Vagina (tissue), 2 donors: ENCODE results near the gene CLEC2B. TPM values are rescaled to one million over a fixed set of nuclear protein-coding genes. Genes with fewer than 3 reads are reported as not detected.

Experiments
- DNase-seq, 2 donors: peaks; one replicate each; pipeline ENCODE4 v3.0.0-alpha.2; 2017; ENCODE audit errors: extremely low spot score in 2 of 2
- H3K27ac ChIP-seq: fragments of 200-600 bp; sonication (generic); one replicate; pipeline ENCODE4 v1.5.1; 2019
- H3K27me3 ChIP-seq: fragments of 200-600 bp; sonication (generic); one replicate; pipeline ENCODE4 v1.5.1; 2019
- H3K36me3 ChIP-seq, 2 donors: fragments of 200-600 bp; sonication (generic); one replicate each; pipeline ENCODE4 v1.5.1; 2017 to 2019
- H3K4me1 ChIP-seq: fragments of 200-600 bp; sonication (generic); one replicate; pipeline ENCODE4 v1.5.1; 2019
- H3K4me3 ChIP-seq, 2 donors: fragments of 200-600 bp; sonication (generic); 1 replicate in 1 of 2; 2 replicates in 1 of 2; pipeline ENCODE4 v1.5.1; 2016 to 2019
- H3K9me3 ChIP-seq: fragments of 200-600 bp; sonication (generic); one replicate; pipeline ENCODE4 v1.5.1; 2019
- CTCF ChIP-seq, 3 experiments: fragments of 450-650 bp in 2 of 3; fragments of 200-600 bp in 1 of 3; sonication (generic) in 1 of 3; IDR thresholded peaks; one replicate each; pipeline ENCODE4 v1.5.1; 2017 to 2019; ENCODE audit warnings: antibody characterized with exemption in 3 of 3, mild to moderate bottlenecking in 2 of 3, moderate library complexity in 2 of 3
- POLR2A ChIP-seq, 2 donors: fragments of 450-650 bp; IDR thresholded peaks; one replicate each; pipeline ENCODE4 v1.6.1; 2017; ENCODE audit warnings: antibody characterized with exemption in 2 of 2, mild to moderate bottlenecking in 2 of 2, moderate library complexity in 2 of 2
- POLR2AphosphoS5 ChIP-seq, 2 donors: sonication (generic); formaldehyde crosslinking; IDR thresholded peaks; one replicate each; pipeline ENCODE4 v1.9.0; 2017; ENCODE audit warnings: antibody characterized with exemption in 2 of 2, mild to moderate bottlenecking in 2 of 2, low read depth in 1 of 2; ENCODE audit not compliant: insufficient read depth in 1 of 2
- intact Hi-C: fragments of 100-400 bp; cut with DNase I; formaldehyde crosslinking; loops from one replicate; pipeline ENCODE4 v1.15.1; 2023
- total RNA-seq: library from RNA; depleted of rRNA; stranded (reverse); fragments of >200 nt; gene quantifications from one replicate; pipeline ENCODE4 v1.2.3, GENCODE V29; 2016

Gene CLEC2B
- 35.6 TPM for total RNA-seq

GRCh38 chr12:9869307-9870161 lies at the start of gene CLEC2B:
Gene CLEC2B, minus strand, starts transcription at chr12:9869354.
- H3K4me1 ChIP-seq = peaks cover 31% of the 10 kb centered on the region
- DNase-seq = no peak
- H3K27me3 ChIP-seq = no peaks in the 10 kb centered on the region
- H3K4me3 ChIP-seq = peak within 1 kb of the TSS; percentile 44 to 50
- peak; percentile 31 to 91 for TF ChIP-seq POLR2AphosphoS5 (IDR thresholded peaks at IDR 0.05; ENCODE audit: insufficient read depth in 1 of 2, low read depth in 1 of 2)
- peak in 1 of 2 donors; percentile 22 for TF ChIP-seq POLR2A (IDR thresholded peaks at IDR 0.05)
- no peak for TF ChIP-seq CTCF (IDR thresholded peaks at IDR 0.05)
- H3K9me3 ChIP-seq = no peaks in the 10 kb centered on the region
- intact Hi-C loops = loop anchor here (10.0 kb wide), 1 partner anchor 885 kb away; no protein-coding TSS in a partner anchor
- H3K27ac ChIP-seq = peak within 1 kb of the TSS; percentile 94
- no peaks in the 10 kb centered on the region for H3K36me3 ChIP-seq

DNA sequence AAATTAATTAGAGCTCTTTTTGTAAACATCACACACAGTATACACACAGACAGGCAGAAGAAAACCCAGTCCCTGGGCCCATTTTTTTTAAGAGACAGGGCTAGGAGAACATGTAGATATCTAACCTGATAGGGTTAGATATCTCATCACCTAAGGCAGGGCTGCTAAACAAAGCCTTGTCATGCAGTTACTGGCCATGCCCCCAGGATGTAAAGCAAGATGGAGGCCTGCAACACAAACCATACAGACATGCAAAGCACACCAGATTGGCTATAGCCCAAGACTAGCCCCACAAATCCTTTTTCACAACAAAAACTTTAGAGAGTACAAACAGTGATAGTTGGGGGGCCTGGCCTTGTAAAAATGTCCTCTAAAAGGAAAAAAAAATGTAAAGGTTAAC lies 42.6 kb upstream of the CLEC2B start:
- intact Hi-C loops = no loop called here
- peaks cover 16% of the 10 kb centered on the region for H3K9me3 ChIP-seq
- TF ChIP-seq POLR2AphosphoS5 (IDR thresholded peaks at IDR 0.05; ENCODE audit: insufficient read depth in 1 of 2, low read depth in 1 of 2) (no peak), CTCF (IDR thresholded peaks at IDR 0.05) (no peak), POLR2A (IDR thresholded peaks at IDR 0.05) (no peak)
- H3K4me3 ChIP-seq = no peak overlapping the region
- H3K27ac ChIP-seq = no peak overlapping the region
- H3K4me1 ChIP-seq = no peaks in the 10 kb centered on the region
- H3K27me3 ChIP-seq = no peaks in the 10 kb centered on the region
- no peak for DNase-seq
- no peaks in the 10 kb centered on the region for H3K36me3 ChIP-seq

GRCh38 chr12:9910716-9911421 lies 41.7 kb upstream of the CLEC2B start:
- no peak overlapping the region for H3K4me3 ChIP-seq
- TF ChIP-seq POLR2A (IDR thresholded peaks at IDR 0.05) (no peak), CTCF (IDR thresholded peaks at IDR 0.05) (no peak), POLR2AphosphoS5 (IDR thresholded peaks at IDR 0.05; ENCODE audit: insufficient read depth in 1 of 2, low read depth in 1 of 2) (no peak)
- intact Hi-C loops = no loop called here
- peaks cover 16% of the 10 kb centered on the region for H3K9me3 ChIP-seq
- H3K36me3 ChIP-seq = no peaks in the 10 kb centered on the region
- no peaks in the 10 kb centered on the region for H3K27me3 ChIP-seq
- no peak for DNase-seq
- no peak overlapping the region for H3K27ac ChIP-seq
- H3K4me1 ChIP-seq = no peaks in the 10 kb centered on the region

GRCh38 chr12:9909724-9910123 lies 40.6 kb upstream of the CLEC2B start:
- Histone ChIP-seq H3K9me3 (peaks cover 16% of the 10 kb centered on the region), H3K4me1 (no peaks in the 10 kb centered on the region), H3K36me3 (no peaks in the 10 kb centered on the region), H3K27ac (no peak overlapping the region), H3K27me3 (no peaks in the 10 kb centered on the region), H3K4me3 (no peak overlapping the region)
- intact Hi-C loops = no loop called here
- DNase-seq = no peak
- TF ChIP-seq POLR2A (IDR thresholded peaks at IDR 0.05) = no peak
- TF ChIP-seq POLR2AphosphoS5 (IDR thresholded peaks at IDR 0.05; ENCODE audit: insufficient read depth in 1 of 2, low read depth in 1 of 2) = no peak
- TF ChIP-seq CTCF (IDR thresholded peaks at IDR 0.05) = no peak
